PC-9 (cell line): Measurements from ENCODE around the gene TIAM2. TPM values are rescaled to one million over a fixed set of nuclear protein-coding genes. Genes with fewer than 3 reads are reported as not detected.

Experiments used
- BruUV-seq: library from RNA; stranded (reverse); fragments of 400-500 nt; replicated peaks from 2 replicates; lab custom pipeline; 2021; lab: Mats Ljungman, UMichigan
- CTCF ChIA-PET: fragments of 300-600 bp; sonication (Branson Sonifier 250); formaldehyde crosslinking; loops from one replicate; lab custom pipeline; 2022; ENCODE audit warnings: antibody characterized with exemption; lab: Charles Lee
- POLR2A ChIA-PET: fragments of 300-600 bp; sonication (Branson Sonifier 250); formaldehyde crosslinking; loops from one replicate; lab custom pipeline; 2022; ENCODE audit warnings: antibody characterized with exemption; ENCODE audit not compliant: unreplicated experiment; lab: Charles Lee
- DNase-seq, 2 experiments: peaks; one replicate each; pipeline versions ENCODE4 v3.0.0 to v3.0.0-alpha.2; 2015 to 2022; ENCODE audit warnings: mixed read lengths in 1 of 2
- H2AFZ ChIP-seq: fragments of 200-600 bp; sonication (generic); 2 replicates; pipeline ENCODE4 v1.8.1; 2017; ENCODE audit warnings: antibody characterized with exemption
- H3F3A ChIP-seq: fragments of 200-600 bp; sonication (generic); 2 replicates; pipeline ENCODE4 v1.8.1; 2017; ENCODE audit warnings: antibody characterized with exemption, mild to moderate bottlenecking, low read depth; ENCODE audit not compliant: insufficient read depth
- H3K27ac ChIP-seq: fragments of 200-600 bp; sonication (generic); 2 replicates; pipeline ENCODE4 v1.6.1; 2016; ENCODE audit warnings: mixed run types
- H3K27me3 ChIP-seq: fragments of 200-600 bp; sonication (generic); 2 replicates; pipeline ENCODE4 v1.6.1; 2016; ENCODE audit warnings: low read depth, mixed run types; ENCODE audit not compliant: insufficient read depth
- H3K36me3 ChIP-seq: fragments of 200-600 bp; sonication (generic); 2 replicates; pipeline ENCODE4 v1.6.1; 2016; ENCODE audit warnings: low read depth, mixed run types
- H3K4me1 ChIP-seq: fragments of 200-600 bp; sonication (generic); replicated peaks from 2 replicates; pipeline ENCODE4 v1.6.1; 2016; ENCODE audit warnings: mixed run types; ENCODE audit not compliant: insufficient read depth
- H3K4me2 ChIP-seq: fragments of 200-600 bp; sonication (generic); 2 replicates; pipeline ENCODE4 v1.6.1; 2017; ENCODE audit warnings: mixed run types
- H3K4me3 ChIP-seq: fragments of 200-600 bp; sonication (generic); 2 replicates; pipeline ENCODE4 v1.6.1; 2016; ENCODE audit warnings: mixed run types
- H3K79me2 ChIP-seq: fragments of 200-600 bp; sonication (generic); 2 replicates; pipeline ENCODE4 v1.6.1; 2017; ENCODE audit warnings: low read depth, mixed run types
- H3K9me2 ChIP-seq: fragments of 200-600 bp; sonication (generic); 2 replicates; pipeline ENCODE4 v1.8.1; 2017; ENCODE audit warnings: mild to moderate bottlenecking; ENCODE audit not compliant: insufficient read depth
- H3K9me3 ChIP-seq: fragments of 200-600 bp; sonication (generic); 2 replicates; pipeline ENCODE4 v1.8.1; 2016; ENCODE audit warnings: low read depth; ENCODE audit not compliant: insufficient read depth
- H4K20me1 ChIP-seq: fragments of 200-600 bp; sonication (generic); 2 replicates; pipeline ENCODE4 v1.8.1; 2017; ENCODE audit not compliant: insufficient read depth
- CTCF ChIP-seq: fragments of 200-600 bp; sonication (generic); conservative IDR thresholded peaks from 2 replicates; pipeline ENCODE4 v1.6.1; 2017; ENCODE audit warnings: mixed run types, antibody characterized with exemption, mild to moderate bottlenecking, moderate library complexity
- EZH2 ChIP-seq: fragments of 200-600 bp; sonication (generic); IDR thresholded peaks from 2 replicates; pipeline ENCODE4 v1.8.0; 2017; ENCODE audit warnings: antibody characterized with exemption, low read depth
- intact Hi-C: fragments of 100-400 bp; cut with micrococcal nuclease; formaldehyde crosslinking; loops from one replicate; pipeline ENCODE4 v1.10.0; 2022; ENCODE audit not compliant: unreplicated experiment
- total RNA-seq: library from RNA; stranded (reverse); gene quantifications from 2 replicates; pipeline ENCODE4 v1.2.3, GENCODE V29; 2021

Gene TIAM2
- total RNA-seq, 1 experiment from 2014 or later: 11.4 TPM

DNA sequence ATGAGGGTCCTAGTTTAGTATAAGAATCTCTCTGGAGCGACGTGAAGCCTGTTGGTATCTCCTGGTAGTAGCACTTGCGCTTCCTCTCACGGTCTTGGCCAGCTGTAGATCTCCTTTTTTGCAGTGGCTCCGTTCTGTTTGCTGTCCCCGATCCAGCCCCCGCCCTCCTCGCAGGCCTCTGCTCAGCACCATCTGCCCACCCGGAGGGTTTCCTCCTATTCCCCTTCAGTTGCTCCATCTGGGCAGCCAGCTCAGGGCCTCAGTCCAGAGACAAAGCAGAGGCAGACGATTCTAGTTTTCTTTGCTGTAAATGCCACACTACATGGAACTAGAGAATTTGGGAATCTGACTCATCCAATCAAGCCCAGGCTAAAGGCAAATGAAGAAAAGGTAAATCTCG, 126.6 kb downstream of the TIAM2 start:
- Histone ChIP-seq H3K27me3 (no peaks in the 10 kb centered on the region), H3F3A (peaks cover 9% of the 10 kb centered on the region), H3K36me3 (no peaks in the 10 kb centered on the region), H4K20me1 (no peaks in the 10 kb centered on the region), H3K4me1 (peaks cover 9% of the 10 kb centered on the region), H2AFZ (no peak overlapping the region), H3K9me3 (no peaks in the 10 kb centered on the region), H3K9me2 (no peaks in the 10 kb centered on the region), H3K27ac (no peak overlapping the region), H3K4me3 (no peak overlapping the region), H3K4me2 (no peak overlapping the region), H3K79me2 (no peaks in the 10 kb centered on the region)
- POLR2A ChIA-PET: no interaction called here
- intact Hi-C loops: no loop called here
- CTCF ChIA-PET: no interaction called here
- TF ChIP-seq CTCF: no peak
- TF ChIP-seq EZH2: no peak
- no peak for DNase-seq
- BruUV-seq: no TSS peak

- Histone ChIP-seq H4K20me1 (no peaks in the 10 kb centered on the region), H3K4me1 (peaks cover 16% of the 10 kb centered on the region), H3F3A (peaks cover 13% of the 10 kb centered on the region), H3K4me2 (no peak overlapping the region), H3K9me3 (no peaks in the 10 kb centered on the region), H3K4me3 (no peak overlapping the region), H3K79me2 (no peaks in the 10 kb centered on the region), H3K9me2 (no peaks in the 10 kb centered on the region), H3K36me3 (no peaks in the 10 kb centered on the region), H2AFZ (no peak overlapping the region), H3K27ac (no peak overlapping the region), H3K27me3 (no peaks in the 10 kb centered on the region)
- TF ChIP-seq CTCF: no peak
- DNase-seq: no peak
- intact Hi-C loops: no loop called here
- CTCF ChIA-PET: no interaction called here
- POLR2A ChIA-PET: no interaction called here
- no TSS peak for BruUV-seq
Measured at GRCh38 chr6:155122199-155122950, 127.3 kb downstream of the TIAM2 start.

DNA sequence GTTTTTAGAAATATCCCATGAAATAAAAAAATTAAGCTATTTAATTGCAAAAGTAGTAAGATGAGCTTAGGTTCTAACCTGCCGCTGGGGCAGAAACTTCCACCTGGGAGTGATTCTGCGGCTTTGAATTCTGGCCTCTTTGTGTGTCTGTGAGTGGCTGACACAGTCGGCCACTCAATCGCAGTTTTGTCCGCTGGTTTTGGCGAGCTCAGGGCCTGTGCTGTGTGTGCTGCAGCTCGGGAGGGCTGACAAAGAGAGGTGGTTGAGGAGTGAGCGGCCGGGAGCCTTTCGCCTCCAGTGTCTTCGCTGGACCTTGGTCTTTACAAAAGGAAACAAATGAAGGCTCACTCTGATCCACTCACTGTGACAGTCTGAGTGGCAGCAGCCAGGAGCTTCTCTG, 128.4 kb downstream of the TIAM2 start:
- CTCF ChIA-PET: no interaction called here
- POLR2A ChIA-PET: no interaction called here
- peaks cover 21% of the 10 kb centered on the region for H3K4me1 ChIP-seq

More for the DNA sequence above, 128.4 kb downstream of the TIAM2 start:
- Histone ChIP-seq H3K27me3 (no peaks in the 10 kb centered on the region), H3F3A (peaks cover 16% of the 10 kb centered on the region), H3K9me3 (no peaks in the 10 kb centered on the region), H3K27ac (no peak overlapping the region), H3K4me3 (no peak overlapping the region), H2AFZ (no peak overlapping the region), H3K79me2 (no peaks in the 10 kb centered on the region), H3K4me2 (no peak overlapping the region), H3K9me2 (no peaks in the 10 kb centered on the region), H4K20me1 (no peaks in the 10 kb centered on the region), H3K36me3 (no peaks in the 10 kb centered on the region)
- TF ChIP-seq EZH2 (no peak), CTCF (no peak)
- intact Hi-C loops: no loop called here
- BruUV-seq: no TSS peak
- no peak for DNase-seq
